ENCODE data around the gene AKAP6.

The AKAP6 gene

DNA sequence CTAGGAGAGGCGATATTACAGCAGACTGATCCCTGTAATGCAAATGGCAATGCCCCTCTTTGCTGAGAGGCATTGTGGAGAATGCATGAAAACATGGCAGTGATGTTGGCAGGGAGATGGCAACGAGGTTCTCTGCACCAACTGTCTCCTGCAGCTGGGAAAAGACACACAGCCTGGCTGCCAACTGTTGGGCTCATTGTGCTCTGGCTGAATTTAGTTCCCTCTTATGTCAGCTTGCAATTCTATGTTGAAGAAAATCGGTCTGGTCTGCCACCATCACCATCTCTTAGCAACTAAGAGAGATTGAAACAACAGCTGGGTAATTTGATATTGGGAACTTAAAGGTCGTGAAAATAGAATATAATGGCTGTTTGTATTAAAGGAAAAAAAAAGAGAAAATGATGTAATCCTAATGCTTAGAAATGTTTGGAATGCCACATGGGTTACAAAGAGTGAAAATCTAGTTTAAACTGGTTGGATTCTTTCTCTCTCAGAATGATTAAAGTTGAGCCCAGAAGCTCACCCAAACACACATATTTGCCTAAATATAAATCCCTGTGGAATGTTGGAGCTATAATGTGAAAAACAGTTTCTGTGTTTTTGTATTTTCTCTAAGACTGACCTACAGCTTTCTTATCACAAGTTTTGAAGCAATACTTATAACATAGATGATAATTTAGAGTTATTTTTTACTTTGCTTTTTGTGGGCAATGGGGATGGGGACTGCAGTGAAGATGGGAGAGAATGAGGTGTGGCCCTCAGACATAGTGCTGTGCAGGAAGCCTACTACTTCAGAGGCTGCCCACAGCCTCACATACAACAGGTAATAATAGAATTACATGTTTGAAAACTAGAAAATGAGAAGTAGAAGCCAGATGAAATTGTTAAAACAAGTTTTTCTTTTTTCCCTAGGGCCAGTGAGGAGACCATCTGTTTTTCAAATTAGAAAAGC, 143.7 kb downstream of the AKAP6 start:
- no peak for DNase-seq (ENCODE audit: insufficient read length, low spot score)
- FAIRE-seq = no peak

DNA sequence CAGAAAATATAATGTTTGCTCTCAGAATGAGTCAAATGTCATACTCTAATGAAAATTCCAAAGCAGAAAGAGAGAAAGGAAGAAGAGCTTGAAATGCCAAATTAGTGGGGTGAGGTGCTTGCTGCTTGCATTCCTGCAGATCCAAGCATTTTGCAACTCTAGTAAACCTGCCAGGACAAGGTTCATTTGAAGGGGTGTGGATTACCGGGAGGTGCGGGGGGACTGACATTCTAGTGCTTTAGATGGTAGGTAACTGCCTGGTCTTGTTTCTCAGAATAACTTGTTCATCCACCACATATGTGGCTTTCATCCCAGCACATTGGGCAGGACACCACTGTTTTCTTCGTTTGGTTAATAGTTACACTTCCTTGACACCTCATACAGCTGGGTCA, 144.4 kb downstream of the AKAP6 start:
- DNase-seq (ENCODE audit: insufficient read length, low spot score) (no peak), FAIRE-seq (no peak)

DNA sequence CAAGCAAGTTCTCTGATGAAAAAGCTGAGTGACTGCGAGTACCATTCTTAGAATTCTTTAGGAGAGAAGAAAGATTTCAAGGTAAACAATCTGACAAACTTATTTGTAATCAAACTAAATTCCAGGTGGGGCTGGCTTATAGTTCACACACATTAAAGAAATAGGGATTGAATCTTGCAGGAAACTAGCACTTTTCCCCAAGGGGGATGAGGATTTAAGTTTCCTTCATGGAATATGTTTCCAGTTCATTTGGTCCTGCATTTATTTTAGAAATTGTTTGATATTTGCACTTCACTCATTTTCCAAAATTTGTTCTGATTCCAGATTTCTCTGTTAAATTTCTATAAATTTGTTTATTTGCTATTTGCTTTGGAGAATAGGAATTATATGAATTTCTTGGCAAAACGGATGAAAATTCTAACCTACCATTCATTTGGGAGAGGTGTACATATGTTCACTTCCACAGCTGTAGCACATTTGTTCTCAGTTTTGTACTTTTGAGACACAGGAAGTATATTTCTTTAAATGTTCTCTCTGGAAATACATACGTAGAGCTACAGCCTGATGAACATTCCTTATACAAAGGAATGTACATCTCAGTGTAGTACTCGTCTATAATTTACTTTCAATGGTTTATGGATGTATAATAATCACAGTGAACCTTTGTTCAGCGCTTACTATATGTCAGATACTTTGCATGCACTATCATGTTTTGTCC, 145.5 kb downstream of the AKAP6 start:
- DNase-seq (ENCODE audit: insufficient read length, low spot score) (no peak), FAIRE-seq (no peak)

DNA sequence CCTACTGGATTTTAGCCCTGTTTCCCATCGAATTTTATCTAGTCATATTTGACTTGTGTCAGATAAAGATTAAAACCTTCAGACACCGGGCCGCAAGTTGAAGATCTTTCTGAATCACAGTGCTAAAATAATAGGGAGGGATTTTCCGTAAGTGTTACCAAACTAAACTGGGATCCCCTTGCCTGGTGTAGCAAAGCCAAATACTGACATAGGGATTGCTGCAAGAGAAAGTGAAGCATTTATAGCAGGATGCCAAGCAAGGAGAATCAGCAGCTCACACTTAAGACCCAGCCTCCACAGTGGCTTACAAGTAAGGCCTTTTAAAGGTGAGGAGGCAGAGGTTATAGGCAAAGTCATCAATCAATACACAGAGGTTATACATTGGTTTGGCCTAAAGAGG, 147.4 kb downstream of the AKAP6 start:
- FAIRE-seq (no peak), DNase-seq (ENCODE audit: insufficient read length, low spot score) (no peak)

DNA sequence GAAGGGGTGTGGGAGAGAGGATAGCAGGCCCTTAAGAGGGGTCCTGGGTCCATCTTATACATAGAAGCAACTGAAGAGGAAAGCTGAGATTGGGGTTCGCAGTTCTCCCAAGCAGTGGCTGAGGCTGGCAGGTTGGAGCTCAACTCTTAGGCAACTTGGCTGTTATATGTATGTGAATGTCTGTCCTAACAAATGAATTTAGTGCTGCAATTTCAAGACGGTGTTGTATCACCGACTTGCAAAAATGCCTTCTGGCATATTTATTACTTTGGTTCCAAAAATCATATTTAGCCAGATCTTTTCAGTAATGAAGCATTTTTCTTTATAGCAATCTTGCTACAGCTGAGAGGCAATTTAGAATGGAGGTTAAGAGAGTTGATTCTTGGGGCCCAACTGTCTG, 148.3 kb downstream of the AKAP6 start:
- no peak for FAIRE-seq
- DNase-seq (ENCODE audit: insufficient read length, low spot score) = no peak

DNA sequence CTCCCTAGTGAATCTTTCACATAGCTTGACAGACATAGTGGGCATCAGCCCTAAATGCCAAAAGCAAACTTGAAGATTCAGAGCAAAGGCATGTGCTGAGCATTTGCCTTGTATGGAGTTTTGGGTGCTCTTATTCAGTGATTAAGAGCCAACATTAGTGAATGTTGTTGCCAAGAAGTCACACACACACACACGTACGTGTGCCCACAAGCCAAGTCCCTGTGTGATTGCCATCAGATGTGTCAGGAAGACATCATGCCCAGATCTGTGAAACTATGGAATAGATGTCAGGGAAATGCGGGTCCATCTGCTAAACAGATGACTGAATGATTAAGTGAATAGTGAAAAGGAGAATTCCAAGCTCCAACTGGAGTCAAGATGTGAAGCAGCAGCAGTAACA, 149.0 kb downstream of the AKAP6 start:
- DNase-seq (ENCODE audit: insufficient read length, low spot score) (no peak), FAIRE-seq (no peak)

DNA sequence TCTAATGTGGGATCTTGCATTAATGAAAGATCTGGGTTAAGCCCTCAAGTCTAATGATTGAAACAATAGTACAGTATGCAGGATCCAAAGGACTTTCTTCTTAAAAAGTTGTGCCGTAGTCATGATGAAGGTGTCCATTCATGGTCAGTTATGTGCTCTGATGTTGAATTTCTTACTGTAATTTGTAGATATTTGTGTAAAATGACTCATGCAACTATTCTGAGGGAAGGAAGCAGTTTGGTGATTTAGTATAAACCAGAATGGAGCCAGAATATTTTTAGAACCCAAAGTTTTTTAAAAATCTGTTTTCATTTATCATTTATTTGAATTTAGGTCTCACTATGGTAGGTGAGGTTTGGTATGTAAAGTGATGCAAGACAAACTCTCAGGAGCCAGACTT, 151.2 kb downstream of the AKAP6 start:
- FAIRE-seq (no peak), DNase-seq (ENCODE audit: insufficient read length, low spot score) (no peak)

DNA sequence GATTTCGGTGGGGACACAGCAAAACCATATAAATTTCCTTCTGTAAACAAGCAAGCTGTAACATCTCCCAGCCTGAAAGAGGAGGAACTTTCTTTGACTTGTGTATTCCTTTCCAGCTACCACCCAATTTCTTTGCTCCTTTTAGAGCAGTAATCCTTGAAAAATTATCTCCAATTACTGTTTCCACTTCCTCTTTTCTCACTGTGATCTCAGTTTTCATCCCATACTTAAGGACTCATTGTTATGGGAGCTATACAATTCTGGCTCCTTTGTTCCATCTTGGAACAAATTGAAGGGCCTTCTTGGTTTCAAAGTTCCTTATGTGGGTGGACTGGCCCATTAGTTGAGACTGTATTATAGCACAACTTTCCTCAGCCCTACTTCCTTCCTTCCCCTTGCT, 152.6 kb downstream of the AKAP6 start:
- FAIRE-seq (no peak), DNase-seq (ENCODE audit: insufficient read length, low spot score) (no peak)

DNA sequence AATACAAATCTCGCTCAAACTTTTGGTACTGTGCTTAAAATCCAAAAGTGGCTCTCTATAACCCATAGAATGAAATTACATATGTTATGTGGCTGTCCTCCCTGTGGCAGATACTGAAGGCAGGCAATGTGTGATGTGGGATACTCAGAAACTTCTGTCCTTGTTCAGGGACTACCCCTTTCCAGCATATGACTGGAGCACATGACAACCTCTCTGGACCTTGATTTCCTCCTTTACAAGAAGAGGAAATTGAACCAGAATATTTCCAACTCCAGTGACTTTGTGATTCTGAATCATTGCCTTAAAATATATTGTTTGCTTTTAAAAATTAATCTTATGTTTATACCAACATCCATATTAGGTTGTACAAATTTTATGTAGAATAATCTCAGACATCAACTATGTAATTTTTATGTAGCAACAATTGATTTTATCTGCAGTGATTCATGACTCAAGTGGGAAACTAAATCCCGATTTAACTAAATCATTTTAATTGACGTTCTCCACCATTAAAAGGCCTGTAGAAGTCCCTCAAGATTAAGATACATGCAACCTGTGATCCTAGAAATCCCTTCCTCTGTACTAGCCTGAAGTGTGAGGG, 162.4 kb downstream of the AKAP6 start:
- no peak for DNase-seq (ENCODE audit: insufficient read length, low spot score)
- FAIRE-seq = no peak

DNA sequence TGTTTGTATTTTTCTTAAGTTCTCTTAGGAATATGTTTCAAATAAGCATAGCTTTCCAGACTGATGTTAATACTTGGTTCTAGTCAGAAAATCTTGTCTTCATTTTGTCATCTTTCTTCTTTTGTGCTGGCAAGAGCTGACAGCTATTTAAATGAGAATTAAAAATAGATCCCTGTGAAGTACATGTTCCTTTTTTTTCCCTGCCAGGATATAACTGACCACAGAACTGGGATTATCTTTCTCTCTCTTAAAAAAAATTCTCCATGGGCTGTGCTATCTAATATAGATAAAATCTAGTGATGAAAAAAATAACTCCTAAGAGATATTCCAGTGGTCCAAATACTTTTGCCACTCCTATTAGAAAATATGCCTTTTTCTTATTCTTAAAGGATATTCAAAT, 163.4 kb downstream of the AKAP6 start:
- no peak for DNase-seq (ENCODE audit: insufficient read length, low spot score)
- no peak for FAIRE-seq

DNA sequence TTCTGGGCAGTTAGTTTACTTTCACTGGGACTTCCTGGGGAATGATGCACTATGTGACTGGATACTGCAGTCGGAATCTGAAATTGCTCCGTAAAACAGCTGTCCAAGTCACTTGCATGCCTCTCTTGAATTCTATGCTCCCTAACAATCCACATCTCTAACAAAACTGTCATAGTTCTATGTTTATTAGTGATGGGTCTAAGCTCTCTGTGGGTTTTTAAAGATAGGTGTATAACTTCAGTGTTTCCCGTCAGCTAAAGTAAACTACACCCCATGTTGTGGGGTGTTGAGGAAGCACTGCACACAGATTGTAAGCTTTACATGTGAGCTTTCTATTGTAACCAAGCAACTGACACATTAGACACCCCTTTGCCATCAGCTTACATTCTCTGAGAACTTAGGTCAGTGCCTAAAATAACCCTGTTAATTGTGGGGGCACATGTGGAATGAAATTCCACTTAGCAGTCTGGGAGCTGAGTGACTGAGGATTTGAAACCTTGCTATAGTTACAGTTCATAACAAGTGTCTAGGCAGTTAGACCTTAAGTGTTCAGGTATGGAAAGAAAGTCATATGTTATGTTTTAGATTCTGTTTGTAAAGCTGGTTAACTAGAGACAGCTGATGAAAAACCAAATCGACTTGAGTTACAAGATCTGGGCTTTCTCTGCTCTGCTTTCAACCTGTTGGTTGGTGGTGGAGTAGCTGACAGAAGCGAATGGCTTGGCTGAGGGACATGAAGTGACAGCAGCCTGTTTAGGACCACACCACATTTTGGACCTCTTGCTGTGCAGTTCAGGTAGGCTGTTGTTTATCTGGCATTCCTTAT, 165.7 kb downstream of the AKAP6 start:
- FAIRE-seq = no peak
- DNase-seq (ENCODE audit: insufficient read length, low spot score) = no peak

DNA sequence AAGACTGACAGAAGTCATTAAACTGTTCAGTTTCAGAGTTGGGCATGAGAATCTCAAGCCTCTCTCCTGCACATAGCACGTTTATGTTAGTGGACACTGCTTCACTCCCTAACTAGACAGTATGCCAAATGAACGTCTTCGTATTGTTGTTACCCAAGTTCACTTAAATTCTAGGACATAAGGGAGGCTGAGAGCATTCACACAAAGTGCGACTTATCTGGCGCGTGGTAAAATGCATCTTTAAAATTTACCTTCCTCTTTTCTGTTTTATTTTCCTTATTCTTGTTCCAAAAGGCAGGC, 166.3 kb downstream of the AKAP6 start:
- FAIRE-seq = no peak
- no peak for DNase-seq (ENCODE audit: insufficient read length, low spot score)

DNA sequence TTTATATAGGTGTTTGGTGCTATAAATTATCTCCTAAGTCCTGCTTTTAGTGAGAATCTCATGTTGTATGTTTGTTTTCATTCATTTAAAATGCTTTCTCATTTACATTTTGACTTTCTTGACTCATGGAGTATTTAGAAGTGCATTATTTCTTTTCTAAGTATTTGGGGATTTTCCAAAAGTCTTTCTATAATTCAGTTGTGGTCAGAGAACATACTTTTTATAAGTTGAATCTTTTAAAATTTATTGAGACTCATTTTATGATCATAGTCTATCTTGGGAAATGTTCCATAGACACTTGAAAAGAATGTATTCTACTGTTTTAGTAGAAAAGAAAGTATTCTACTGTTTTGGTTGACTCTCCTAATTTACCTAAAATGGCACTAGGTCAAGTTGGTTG, 168.2 kb downstream of the AKAP6 start:
- DNase-seq (ENCODE audit: insufficient read length, low spot score) (no peak), FAIRE-seq (no peak)

DNA sequence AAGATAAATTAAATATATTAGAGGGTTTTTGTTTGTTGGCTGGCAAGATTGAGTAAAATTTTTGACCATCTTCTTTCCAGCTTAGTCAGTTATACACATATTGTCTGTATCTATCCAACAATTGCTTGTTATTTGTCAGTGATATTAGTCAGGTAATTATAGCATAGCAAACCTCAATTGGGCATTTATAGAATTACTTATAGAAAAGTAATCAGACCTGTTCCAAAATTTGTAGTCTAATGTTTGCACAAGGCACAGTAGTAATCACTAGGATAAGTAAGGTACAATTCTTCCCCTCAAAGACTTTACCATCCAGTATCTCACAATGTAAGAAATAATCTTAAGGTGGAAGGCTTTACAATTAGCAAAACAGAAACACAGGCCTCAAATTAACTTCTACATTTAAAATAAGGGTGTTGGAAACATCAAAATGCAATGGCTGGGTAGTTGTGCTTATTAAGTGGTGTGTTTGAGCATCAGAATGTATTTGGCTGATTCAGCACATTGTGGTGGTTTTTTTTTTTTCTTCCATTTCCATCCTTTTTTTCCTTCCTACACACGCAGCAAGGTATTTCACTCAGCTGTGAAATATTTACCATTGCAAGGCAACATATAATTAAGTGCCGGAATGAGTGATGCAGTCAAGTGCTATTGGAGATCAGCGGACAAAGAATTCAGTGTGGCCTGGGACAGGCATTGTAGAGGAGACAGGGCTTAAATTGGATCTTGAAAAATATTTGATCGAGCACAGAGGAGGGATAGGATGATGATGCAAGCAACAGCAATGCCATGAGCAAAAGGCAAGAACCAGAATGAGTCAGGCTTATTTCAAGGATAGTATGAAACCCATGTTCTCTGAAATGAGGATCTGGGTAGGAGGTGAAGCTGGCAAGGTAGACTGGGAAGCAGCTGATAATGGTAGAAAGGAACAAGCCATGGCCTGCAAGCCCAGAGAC, 178.2 kb downstream of the AKAP6 start:
- FAIRE-seq = no peak
- DNase-seq (ENCODE audit: insufficient read length, low spot score) = no peak

DNA sequence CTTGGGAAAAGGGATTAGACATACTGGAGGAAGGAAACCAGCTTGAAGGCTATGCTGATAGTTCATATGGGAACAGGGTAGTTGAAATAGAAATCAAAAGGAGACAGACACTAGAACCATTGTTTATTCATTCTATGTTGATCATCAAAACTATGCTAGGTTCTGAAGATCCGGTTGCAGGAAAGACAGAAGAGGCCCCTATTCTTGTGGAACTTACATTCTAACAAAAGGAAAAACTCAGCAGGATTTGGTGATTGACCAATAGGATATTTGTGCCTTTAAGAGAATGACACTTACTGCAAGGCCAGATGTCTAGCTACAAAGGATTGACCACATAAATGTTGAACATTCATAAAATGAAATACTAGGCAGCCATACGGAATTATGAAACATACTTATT, 179.2 kb downstream of the AKAP6 start:
- FAIRE-seq (no peak), DNase-seq (ENCODE audit: insufficient read length, low spot score) (no peak)

DNA sequence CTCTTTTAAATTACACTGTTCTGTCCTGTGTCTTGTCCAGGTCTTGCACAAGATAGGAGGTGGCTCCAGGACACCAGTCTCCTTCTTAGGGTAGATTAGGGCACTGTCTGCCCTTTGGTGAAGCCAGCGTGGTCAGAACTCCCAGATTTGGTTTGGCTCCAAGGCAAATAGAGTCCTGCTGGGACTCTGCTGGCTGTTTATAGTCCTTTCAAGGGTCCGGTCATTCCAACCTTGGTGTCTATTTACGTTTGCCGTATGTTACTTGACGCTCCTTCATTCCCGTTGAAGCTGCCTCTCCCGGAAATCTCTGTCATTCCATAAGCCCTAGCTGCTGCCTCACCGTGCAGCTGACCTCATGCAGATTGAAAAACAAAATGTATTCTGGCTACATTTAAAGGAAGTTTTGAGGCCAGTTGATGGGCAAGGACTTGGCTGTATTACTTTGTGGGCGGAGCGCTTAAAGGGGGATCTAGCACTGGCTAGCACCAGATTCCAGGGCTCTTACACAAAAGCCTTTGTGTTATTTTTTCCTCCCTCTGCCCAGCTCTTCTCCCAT, 180.6 kb downstream of the AKAP6 start:
- FAIRE-seq = no peak
- no peak for DNase-seq (ENCODE audit: insufficient read length, low spot score)

DNA sequence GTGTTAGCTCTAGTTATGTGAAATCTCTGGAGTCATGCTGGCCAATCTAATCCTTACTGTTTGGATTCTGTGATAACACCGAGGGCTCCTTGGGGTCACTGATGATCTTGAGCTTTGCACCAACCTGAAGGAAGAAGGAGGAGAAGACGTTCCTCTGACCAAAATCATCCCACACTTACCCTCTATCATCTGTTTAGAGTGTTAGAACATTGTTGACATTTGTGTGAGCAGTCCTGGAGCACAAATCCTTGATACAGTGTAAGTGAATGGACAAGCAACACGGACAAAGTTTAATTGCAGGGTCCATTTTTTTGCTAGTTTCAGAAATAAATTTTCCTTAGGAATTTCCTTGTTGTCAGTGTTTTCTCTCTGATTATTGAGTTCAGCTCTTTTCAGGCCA, 181.7 kb downstream of the AKAP6 start:
- DNase-seq (ENCODE audit: insufficient read length, low spot score) = no peak
- no peak for FAIRE-seq

DNA sequence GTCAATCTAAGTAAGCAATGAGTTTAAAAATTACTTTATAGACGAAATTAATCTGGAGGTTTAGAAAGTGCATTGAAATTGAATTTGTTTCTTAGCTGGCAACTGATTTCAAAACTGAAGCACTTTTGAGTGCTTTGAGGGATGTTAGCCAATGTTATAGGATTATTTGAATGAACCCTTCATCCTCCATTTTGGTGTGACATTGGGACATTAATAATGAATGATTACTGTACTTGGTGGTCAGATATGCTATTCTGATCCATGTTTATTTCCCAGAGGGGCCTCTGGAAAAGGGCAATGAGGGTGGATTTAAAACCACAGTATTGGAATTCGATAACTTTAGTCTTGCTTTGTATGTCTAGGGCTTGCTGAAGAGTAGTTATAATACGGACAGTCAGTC, 183.2 kb downstream of the AKAP6 start:
- FAIRE-seq (no peak), DNase-seq (ENCODE audit: insufficient read length, low spot score) (no peak)

DNA sequence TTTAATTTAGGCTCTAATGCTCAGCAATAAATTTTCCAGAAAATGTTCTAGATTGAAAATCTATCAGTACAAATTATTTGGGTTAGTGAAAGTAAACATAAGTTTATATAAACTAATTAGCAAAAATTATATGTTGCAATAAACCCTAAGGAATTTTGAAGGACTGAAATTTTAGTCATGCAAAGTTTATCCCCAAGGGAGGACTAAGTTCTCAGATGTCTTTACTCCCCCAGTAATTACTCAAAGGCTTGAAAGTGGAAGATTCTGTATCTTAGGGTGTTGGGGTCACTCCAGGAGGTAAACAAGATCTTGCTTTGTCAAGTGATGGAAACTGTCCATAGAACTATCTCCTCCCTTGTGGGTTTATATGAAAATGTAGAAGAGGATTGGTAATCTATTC, 183.7 kb downstream of the AKAP6 start:
- DNase-seq (ENCODE audit: insufficient read length, low spot score) (no peak), FAIRE-seq (no peak)

DNA sequence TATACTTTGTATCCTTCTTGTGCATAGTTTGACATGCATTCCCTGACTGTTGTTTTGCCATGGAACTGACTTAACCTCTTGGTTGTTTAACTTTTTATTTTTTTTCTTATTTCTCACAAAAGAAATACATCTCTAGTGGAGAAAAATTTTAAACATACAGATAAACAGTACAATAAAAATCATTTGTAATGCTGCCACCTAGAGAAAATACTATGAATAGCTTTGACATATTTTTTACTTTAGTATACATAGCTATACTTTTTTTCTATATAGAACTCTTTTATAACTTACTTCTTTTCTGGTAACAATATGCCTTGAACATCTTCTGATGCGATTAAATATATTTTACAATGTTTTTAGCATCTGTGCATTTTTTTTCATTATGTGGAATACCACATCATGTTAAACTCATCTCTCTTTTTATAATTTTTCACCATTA, 184.5 kb downstream of the AKAP6 start:
- no peak for DNase-seq (ENCODE audit: insufficient read length, low spot score)
- no peak for FAIRE-seq
